GM18517 (cell line): Measurements from ENCODE around the gene ZNF618.

ENCODE experiments used
- ATAC-seq: cut with Tn5 transposase; IDR thresholded peaks from one replicate; pipeline ENCODE4 v1.9.1; 2021; ENCODE audit warnings: mild to moderate bottlenecking, moderate library complexity; ENCODE audit not compliant: unreplicated experiment

ZNF618 gene

DNA sequence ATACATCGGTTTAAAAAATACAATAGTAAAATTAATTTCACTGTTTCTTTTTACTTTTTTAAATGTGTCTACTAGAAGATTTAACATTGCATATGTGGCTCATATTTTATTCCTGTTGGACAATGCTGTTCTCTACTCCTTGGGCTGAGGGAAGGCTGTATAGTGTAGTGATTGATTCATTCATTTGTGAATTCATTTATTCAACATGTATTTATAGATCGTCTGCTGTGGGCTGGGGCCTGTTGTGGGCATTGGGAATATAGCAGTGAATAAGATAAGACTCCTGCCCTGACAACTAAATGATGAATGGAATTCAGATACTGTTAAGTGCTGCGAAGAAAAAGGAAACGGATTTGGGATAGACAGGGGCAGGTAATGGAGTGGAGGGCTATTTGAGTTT lies 55.7 kb downstream of the ZNF618 start:
- ATAC-seq, result no peak

GRCh38 chr9:113932906-113933584 lies 56.9 kb downstream of the ZNF618 start:
- no peak for ATAC-seq

- no peak for ATAC-seq
Measured at GRCh38 chr9:113933671-113934070, 57.6 kb downstream of the ZNF618 start.

DNA sequence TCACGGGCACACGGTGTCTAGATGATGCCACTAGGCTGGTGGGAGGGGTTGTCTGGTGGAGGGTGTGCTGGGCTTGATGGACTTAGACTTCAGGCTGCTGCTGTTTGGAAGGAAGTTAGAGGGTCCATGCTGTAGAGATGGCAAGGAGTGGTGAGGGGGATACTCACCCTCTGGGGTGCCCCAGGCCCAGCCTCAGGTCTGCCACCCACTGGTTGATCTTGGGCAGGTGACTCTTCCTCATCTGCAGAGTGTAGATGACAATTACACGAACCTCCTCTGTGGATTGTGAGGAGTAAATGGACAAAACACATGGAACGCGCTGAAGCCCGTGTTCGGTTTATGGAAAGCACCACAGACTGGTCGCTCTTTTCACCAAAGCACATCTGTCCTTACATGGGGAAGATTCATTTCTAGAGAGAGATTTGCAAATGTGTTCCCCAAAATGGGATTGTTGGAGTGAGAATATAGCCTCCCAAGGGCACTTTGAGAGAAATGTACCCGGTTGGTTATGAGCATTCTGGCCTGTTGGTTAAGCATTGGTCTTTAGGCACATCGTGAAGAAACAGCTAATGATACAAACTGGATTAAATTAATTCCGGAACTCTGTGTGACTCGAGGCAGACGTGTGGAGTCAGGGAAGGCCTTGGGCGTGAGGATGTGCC lies 58.2 kb downstream of the ZNF618 start:
- ATAC-seq, result no peak

- no peak for ATAC-seq
Measured at GRCh38 chr9:113934829-113935676, 58.9 kb downstream of the ZNF618 start.

DNA sequence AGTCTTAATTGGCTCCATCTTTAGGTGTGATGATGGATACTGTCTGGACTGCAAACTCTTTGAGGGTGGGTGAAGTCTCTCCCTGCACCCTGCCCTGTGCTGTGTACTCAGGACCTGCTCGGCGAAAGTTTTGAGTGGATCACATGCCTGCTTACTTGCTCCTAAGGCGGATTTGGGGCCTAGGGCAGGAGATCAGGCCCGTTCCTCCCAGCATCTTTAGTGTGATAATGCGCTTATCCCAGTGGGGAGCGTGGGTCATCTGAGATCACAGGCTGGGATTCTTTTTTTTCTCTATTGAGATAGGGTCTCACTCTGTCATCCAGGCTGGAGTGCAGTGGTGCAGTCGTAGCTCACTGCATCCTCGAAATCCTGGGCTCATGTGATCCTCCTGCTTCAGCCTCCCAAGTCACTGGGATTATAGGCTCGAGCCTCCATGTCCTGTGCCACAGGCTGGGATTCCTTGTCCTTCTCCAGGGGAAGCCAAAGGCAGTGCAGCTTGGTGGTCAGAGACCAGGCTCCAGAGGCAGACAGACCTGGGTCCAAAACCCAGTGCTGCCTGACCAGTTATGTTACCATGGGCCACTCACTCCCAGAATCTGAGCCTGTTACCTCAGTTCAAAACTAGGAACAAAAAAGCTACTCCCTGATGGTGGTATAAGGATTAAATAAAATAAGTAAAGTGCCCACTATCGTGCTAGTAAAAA lies 59.7 kb downstream of the ZNF618 start:
- no peak for ATAC-seq

DNA sequence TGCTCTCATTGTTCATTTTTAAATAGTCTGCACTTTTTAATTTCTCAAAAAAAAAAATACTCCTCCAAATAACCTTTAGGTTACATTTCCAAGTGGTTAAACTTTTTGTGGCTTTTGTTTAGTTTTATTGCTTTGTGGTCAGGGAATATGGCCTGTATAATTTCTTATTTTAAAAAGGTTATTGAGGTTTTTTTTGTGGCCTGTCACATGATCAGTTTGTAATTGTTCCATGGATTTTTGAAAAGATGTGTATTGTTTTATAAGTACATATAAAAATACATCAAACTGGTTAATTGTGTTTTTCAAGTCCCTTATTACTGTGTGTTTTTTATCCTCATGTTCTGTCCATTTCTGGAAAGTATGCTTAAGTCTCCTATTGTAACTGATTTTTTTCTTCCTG lies 64.0 kb downstream of the ZNF618 start:
- no peak for ATAC-seq

- ATAC-seq, result no peak
Measured at GRCh38 chr9:113941056-113941455, 64.9 kb downstream of the ZNF618 start.

DNA sequence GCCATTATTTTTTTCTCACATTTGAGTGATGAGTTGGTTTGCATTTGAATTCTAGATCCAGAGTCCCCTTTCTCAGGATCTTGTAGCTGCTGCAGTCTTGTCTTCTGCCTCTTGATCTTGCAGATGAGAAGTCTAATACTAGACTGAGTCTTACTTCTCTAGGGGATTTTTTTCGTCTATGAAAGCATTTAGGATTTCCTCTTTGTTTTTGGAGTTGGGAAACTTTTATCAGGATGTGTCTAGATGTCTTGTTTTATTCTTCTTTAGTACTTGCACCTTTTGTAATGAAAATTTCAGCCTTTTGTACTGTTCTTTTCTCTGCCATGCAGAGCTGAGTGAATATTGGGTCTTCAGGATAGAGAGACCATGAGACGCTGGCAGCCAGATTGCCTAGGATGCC lies 65.4 kb downstream of the ZNF618 start:
- no peak for ATAC-seq

DNA sequence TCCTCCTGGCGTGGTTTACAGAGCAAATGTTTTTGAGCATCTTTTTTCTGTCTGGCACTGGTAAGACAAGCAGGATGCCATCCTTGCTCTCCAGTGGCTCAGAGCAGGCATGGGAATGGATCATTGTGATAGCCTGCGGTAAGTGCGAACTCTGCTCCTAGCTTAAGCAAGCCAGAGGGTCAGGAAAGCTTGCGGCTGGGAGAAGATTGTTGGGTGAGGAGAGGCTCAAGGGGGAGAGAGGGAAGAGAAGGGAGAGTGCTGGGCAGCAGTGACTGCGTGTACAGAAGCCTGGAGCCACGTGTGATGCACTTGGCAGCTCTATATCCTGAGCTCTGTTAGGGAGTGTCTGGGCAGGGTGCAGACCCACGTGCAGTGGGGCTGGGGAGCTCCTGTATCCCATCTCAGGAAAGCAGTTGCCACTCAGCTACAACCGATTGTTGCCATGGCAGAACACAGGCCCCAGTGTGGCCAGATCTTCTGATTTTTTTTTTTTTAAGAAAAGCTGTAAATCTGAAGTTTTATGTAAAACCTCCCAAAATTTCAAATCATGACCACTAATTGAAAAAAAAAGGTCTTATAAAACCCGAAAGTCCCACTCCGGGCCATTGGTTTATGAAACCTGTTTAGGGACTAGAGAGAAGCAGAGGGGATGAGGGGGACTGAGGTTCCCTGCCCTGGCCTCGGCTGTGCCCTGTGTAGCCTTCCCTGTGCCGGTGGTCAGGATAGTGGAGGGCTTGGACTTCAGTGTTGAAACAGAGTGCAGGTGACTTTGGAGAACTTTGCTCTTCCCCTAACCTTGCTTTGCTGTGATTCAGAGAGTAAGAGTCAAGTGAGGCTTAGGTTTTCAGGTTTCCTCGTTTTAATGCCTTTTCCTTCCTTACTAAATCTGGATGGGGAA lies 67.3 kb downstream of the ZNF618 start:
- no peak for ATAC-seq

DNA sequence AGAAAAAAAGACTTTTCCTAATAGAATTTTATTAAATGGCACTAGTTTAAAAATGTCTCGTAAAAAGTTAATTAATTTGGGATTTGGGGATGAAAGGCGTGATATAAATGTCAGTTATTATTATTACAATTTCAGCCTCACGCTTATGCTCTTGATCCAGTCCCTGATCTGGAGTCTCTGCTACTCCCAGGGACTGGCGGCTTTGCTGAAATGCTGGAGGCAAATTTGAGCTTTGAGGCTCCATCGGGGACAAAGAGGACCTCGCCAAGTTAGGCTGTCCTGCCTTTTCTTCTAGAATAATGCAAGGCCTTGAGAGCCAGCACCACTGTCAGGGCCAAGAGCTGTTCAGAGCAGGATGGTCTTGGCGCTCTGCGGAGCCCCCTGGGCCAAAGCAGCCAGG lies 69.7 kb downstream of the ZNF618 start:
- ATAC-seq, result no peak

GRCh38 chr9:113946496-113947115 lies 70.5 kb downstream of the ZNF618 start:
- ATAC-seq, result no peak

DNA sequence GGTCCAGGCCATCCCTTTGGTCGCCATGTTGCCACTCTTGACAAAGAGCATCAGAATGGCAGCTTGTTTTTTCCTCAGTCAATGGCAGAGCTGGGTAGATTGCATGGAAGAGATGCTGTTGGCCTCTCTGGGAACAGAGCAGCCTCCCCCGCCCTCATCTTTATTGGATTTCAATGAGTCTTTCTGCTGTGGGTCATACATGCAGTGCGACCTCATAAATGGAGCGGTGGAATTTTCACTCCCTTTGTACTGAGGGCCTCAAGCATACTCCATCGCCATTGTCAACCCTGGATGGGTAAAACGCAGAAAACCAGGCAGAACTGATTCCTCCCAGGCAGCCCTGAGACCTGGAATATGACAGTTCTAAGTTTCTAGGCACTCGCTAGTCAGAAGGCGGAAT lies 71.8 kb downstream of the ZNF618 start:
- ATAC-seq, result no peak

DNA sequence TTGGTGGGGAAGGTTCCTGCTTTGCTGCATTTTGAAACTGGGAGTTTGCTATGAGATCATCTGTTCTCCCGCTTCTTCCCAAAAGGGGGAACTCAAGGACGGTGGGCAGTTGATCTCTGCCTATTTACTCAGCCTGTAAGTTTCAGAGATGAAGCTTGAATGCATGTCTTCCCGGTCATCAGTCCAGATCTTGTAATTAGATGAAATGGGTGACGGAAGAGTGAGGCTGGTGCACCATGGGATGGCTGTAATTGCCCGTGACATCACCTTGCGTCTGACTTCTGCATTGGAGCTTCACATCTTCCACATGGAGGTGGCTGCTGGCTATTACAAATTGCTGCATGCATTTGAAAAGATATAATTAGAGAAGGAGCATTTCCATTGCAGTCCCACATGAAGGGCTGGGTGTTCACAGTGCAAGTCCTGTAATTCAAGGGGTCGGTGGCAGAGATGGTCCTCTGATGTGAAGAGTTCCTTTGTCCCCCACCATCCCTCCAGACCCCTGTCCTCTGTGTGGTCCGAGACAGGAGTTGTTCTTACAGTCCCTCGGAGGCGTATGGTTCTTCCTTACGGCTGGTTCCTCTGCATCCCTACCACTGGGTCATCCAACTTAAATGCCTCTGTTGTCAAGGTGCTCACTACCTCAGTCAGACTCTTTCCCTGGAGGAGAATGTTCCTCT lies 72.9 kb downstream of the ZNF618 start:
- ATAC-seq, result no peak

DNA sequence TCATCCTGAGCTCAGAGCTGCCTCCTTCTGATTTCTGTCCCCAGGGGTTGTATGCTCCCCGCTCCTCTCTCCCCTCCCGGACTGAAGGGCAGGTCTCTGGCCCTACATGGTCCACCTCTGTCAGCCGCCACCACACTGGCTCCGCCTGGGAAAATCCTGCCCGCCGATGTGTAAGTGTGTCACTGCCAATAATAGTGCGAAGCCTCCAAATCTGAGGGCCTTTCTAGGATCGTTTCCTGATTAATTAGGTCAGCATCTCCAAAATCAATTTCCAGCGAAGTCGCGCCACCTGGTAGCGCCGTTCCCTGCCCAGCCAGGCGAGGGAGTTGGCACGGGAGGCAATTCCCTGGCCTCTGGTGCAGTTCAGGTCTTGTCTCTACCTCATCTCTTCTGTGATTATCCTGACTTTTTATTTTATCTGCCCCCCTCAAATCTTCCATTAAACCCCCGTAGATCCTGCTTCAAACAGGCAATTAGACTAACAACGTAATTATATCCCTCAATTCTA lies 73.5 kb downstream of the ZNF618 start:
- ATAC-seq, result no peak

- no peak for ATAC-seq
Measured at GRCh38 chr9:113950195-113951031, 74.3 kb downstream of the ZNF618 start.

GRCh38 chr9:113951032-113951372 lies 74.9 kb downstream of the ZNF618 start:
- no peak for ATAC-seq

DNA sequence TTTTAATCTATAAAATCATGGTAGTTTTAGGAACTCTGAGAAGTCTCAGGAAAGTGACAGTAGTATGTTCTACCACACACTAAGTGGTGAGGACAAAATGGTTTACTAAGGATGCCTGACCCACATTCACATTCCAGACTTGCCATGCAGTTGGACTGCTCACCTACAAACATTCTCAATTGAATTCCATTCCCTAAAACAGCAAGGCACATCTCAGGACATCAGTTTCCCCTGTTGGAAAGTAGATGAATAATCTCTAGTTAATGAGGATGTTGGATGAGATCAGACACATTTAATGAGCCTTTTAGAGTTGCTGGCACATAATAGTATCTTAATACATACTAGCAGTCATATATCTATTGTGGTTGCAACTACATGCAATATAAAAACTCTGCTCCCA lies 76.6 kb downstream of the ZNF618 start:
- ATAC-seq, result no peak
